Pancreas (tissue), 10 donors: Measurements from ENCODE around the gene UCK2. TPM values are rescaled to one million over a fixed set of nuclear protein-coding genes. Genes with fewer than 3 reads are reported as not detected.

Experiments
- ATAC-seq, 4 donors: fragments of 200-7000 bp; cut with Tn5 transposase; one replicate each; pipeline versions ENCODE4 v1.8.0 to v1.9.1; 2020; ENCODE audit warnings: mild to moderate bottlenecking in 4 of 4, moderate library complexity in 4 of 4
- DNase-seq, 6 donors: peaks; one replicate each; pipeline ENCODE4 v3.0.0-alpha.2; 2020
- FAIRE-seq: peaks from 2 replicates; lab custom pipeline; 2012; peaks lifted over from hg19 to GRCh38; lab: Jason Lieb, UNC
- H3K27ac ChIP-seq, 4 donors: fragments of 200-600 bp; sonication (generic); 1 replicate in 3 of 4; 2 replicates in 1 of 4; pipeline versions ENCODE4 v1.5.0 to v1.8.0; 2020
- H3K27me3 ChIP-seq, 4 donors: fragments of 200-600 bp; one replicate each; pipeline ENCODE4 v1.8.0; 2021
- H3K36me3 ChIP-seq, 3 donors: fragments of 200-600 bp; sonication (generic) in 1 of 3; one replicate each; pipeline versions ENCODE4 v1.5.0 to v1.8.0; 2020 to 2021
- H3K4me1 ChIP-seq, 3 donors: fragments of 200-600 bp; one replicate each; pipeline ENCODE4 v1.8.0; 2021
- H3K4me3 ChIP-seq, 4 donors: fragments of 200-600 bp; sonication (generic) in 2 of 4; one replicate each; pipeline versions ENCODE4 v1.5.0 to v1.8.0; 2020 to 2021
- H3K9me3 ChIP-seq, 4 donors: fragments of 200-600 bp; one replicate each; pipeline ENCODE4 v1.8.0; 2021
- CTCF ChIP-seq, 4 donors: fragments of 200-600 bp; sonication (generic) in 3 of 4; IDR thresholded peaks; one replicate each; pipeline versions ENCODE4 v1.5.0 to v1.8.0; 2021; ENCODE audit warnings: antibody characterized with exemption in 4 of 4
- WGBS, 2 donors: extraction: QIAGEN DNeasy Blood & Tissue Kit; methylation state at CpG; one replicate each; pipeline ENCODE4 v1.1.7; 2013; 5-methylcytosine and 5-hydroxymethylcytosine counted together
- intact Hi-C, 3 donors: fragments of 100-400 bp; cut with DNase I; formaldehyde crosslinking; loops; one replicate each; pipeline versions ENCODE4 v1.11.1 to v1.14.2; 2022
- polyA plus RNA-seq, 2 donors: library from polyadenylated mRNA; stranded (reverse); fragments of 200-250 nt; gene quantifications; one replicate each; pipeline ENCODE4 v1.2.3, GENCODE V29; 2013
- total RNA-seq, 6 donors: library from RNA; stranded (reverse); fragmentation: NEBNext Ultra II Directional in 4 of 6; extraction: Animal tissue kit (Norgen Biotek cat#: 25700) in 4 of 6; gene quantifications; one replicate each; pipeline versions ENCODE4 v1.2.1 to v1.2.4, GENCODE V29; 2021 to 2023
- donor health status: healthy with polysubstance abuse.
- donor health status: DM: no; HTN: no; CAD: no; lungs with moderate emphysema.
- donor health status: DM: no; HTN: no; CAD: no.
- donor health status: control.
- donor health status: control.
- donor health status: Bipolar disorder and iron deficiency.
- donor health status: DM: yes; HTN: yes; CAD: no.
- donor health status: DM: no; HTN: no; CAD: no.
- donor health status: DM: no; HTN: no; CAD: no.
- donor health status: DM: yes; HTN: yes; CAD: no.

Gene UCK2
- total and polyA plus RNA-seq, 8 donors: 10.6 to 25.5 (median 15.5) TPM

GRCh38 chr1:165857046-165857801 lies 29.8 kb downstream of the UCK2 start:
- Histone ChIP-seq H3K4me1 (peaks cover 33 to 48% (median 33%) of the 10 kb centered on the region in 3 donors), H3K27ac (no peak overlapping the region), H3K9me3 (no peaks in the 10 kb centered on the region), H3K4me3 (no peak overlapping the region), H3K36me3 (no peaks in the 10 kb centered on the region), H3K27me3 (no peaks in the 10 kb centered on the region)
- no peak for TF ChIP-seq CTCF (IDR thresholded peaks at IDR 0.05)
- no peak for DNase-seq
- 69 to 75% methylated on average over 8 of the region's 8 CpGs for WGBS, 2 donors
- peak in 1 of 4 donors; percentile 6 for ATAC-seq
- intact Hi-C loops: no loop called here
- FAIRE-seq: no peak

GRCh38 chr1:165858364-165858823 lies 31.0 kb downstream of the UCK2 start:
- DNase-seq (peak in 5 of 6 donors; percentile 57 to 81 (median 69)), ATAC-seq (peak; percentile 89 to 95 (median 90)), FAIRE-seq (no peak)
- 12 to 13% methylated on average over 3 of the region's 3 CpGs for WGBS, 2 donors
- no peak overlapping the region for H3K27ac ChIP-seq
- intact Hi-C loops: no loop called here
- H3K36me3 ChIP-seq: no peaks in the 10 kb centered on the region
- H3K27me3 ChIP-seq: no peaks in the 10 kb centered on the region
- H3K4me1 ChIP-seq: peaks cover 35 to 53% (median 44%) of the 10 kb centered on the region in 3 donors
- no peak overlapping the region for H3K4me3 ChIP-seq
- H3K9me3 ChIP-seq: no peaks in the 10 kb centered on the region
- no peak for TF ChIP-seq CTCF (IDR thresholded peaks at IDR 0.05)

- no peak for FAIRE-seq
- ATAC-seq: no peak
- Histone ChIP-seq H3K27ac (no peak overlapping the region), H3K4me3 (no peak overlapping the region), H3K27me3 (no peaks in the 10 kb centered on the region), H3K36me3 (no peaks in the 10 kb centered on the region), H3K9me3 (no peaks in the 10 kb centered on the region), H3K4me1 (peaks cover 35 to 46% (median 44%) of the 10 kb centered on the region in 3 donors)
- DNase-seq: no peak
- no peak for TF ChIP-seq CTCF (IDR thresholded peaks at IDR 0.05)
- 72% methylated on average over 10 of the region's 10 CpGs for WGBS, 2 donors
- intact Hi-C loops: no loop called here
Measured at GRCh38 chr1:165858967-165859845, 31.8 kb downstream of the UCK2 start.

GRCh38 chr1:165860065-165860464 lies 32.7 kb downstream of the UCK2 start:
- WGBS, 2 donors: 97 to 99% methylated on average over 2 of the region's 2 CpGs

More at GRCh38 chr1:165860065-165860464, 32.7 kb downstream of the UCK2 start:
- Histone ChIP-seq H3K9me3 (no peaks in the 10 kb centered on the region), H3K27me3 (no peaks in the 10 kb centered on the region), H3K36me3 (no peaks in the 10 kb centered on the region), H3K27ac (no peak overlapping the region), H3K4me3 (no peak overlapping the region), H3K4me1 (peaks cover 35 to 44% (median 43%) of the 10 kb centered on the region in 3 donors)
- DNase-seq (no peak), ATAC-seq (no peak), FAIRE-seq (no peak)
- intact Hi-C loops: no loop called here
- TF ChIP-seq CTCF (IDR thresholded peaks at IDR 0.05): no peak
